WTC11 (cell line): ENCODE measurements around the gene WWOX.

Experiments
- AFF4 ChIP-seq: sonication (generic); formaldehyde crosslinking; IDR thresholded peaks from 2 replicates; pipeline ENCODE4 v1.8.1; 2023; ENCODE audit warnings: mild to moderate bottlenecking, missing genetic modification reagents, borderline replicate concordance
- CDX4 ChIP-seq: fragments of 250-450 bp; sonication (Bioruptor Pico); IDR thresholded peaks from 2 replicates; pipeline ENCODE4 v1.9.0; 2021; ENCODE audit warnings: moderate library complexity, mild to moderate bottlenecking, inconsistent platforms, borderline replicate concordance
- CREM ChIP-seq: sonication (generic); formaldehyde crosslinking; IDR thresholded peaks from 2 replicates; pipeline ENCODE4 v1.8.1; 2022; ENCODE audit warnings: mild to moderate bottlenecking, missing genetic modification reagents, moderate library complexity
- CTCF ChIP-seq: fragments of 200-600 bp; IDR thresholded peaks from 2 replicates; pipeline ENCODE4 v1.8.0; 2022; ENCODE audit warnings: antibody characterized with exemption
- FOXP1 ChIP-seq: sonication (generic); formaldehyde crosslinking; IDR thresholded peaks from 2 replicates; pipeline ENCODE4 v1.8.0; 2022; ENCODE audit warnings: missing genetic modification reagents, mild to moderate bottlenecking, moderate library complexity, borderline replicate concordance
- KAT7 ChIP-seq: sonication (generic); formaldehyde crosslinking; IDR thresholded peaks from 2 replicates; pipeline ENCODE4 v1.8.1; 2023; ENCODE audit warnings: missing genetic modification reagents, mild to moderate bottlenecking, borderline replicate concordance
- MAX ChIP-seq: sonication (generic); formaldehyde crosslinking; IDR thresholded peaks from 2 replicates; pipeline ENCODE4 v1.8.0; 2022; ENCODE audit warnings: mild to moderate bottlenecking, missing genetic modification reagents
- NR3C1 ChIP-seq: sonication (generic); formaldehyde crosslinking; conservative IDR thresholded peaks from 2 replicates; pipeline ENCODE4 v1.8.1; 2023; ENCODE audit warnings: low read depth, mild to moderate bottlenecking, missing genetic modification reagents
- RELA ChIP-seq: sonication (generic); formaldehyde crosslinking; IDR thresholded peaks from 2 replicates; pipeline ENCODE4 v1.8.1; 2022; ENCODE audit warnings: missing genetic modification reagents, mild to moderate bottlenecking, borderline replicate concordance
- SP1 ChIP-seq: sonication (generic); formaldehyde crosslinking; conservative IDR thresholded peaks from 2 replicates; pipeline ENCODE4 v1.8.1; 2022; ENCODE audit warnings: missing genetic modification reagents
- ZNF121 ChIP-seq: sonication (generic); formaldehyde crosslinking; IDR thresholded peaks from 2 replicates; pipeline ENCODE4 v1.8.0; 2023; ENCODE audit warnings: missing genetic modification reagents
- TF ChIP-seq, protein P1 (sequence below): sonication (generic); formaldehyde crosslinking; IDR thresholded peaks from 2 replicates; pipeline ENCODE4 v1.8.1; 2023; ENCODE audit warnings: mild to moderate bottlenecking, missing genetic modification reagents, moderate library complexity
- TF ChIP-seq, protein P2 (sequence below): sonication (generic); formaldehyde crosslinking; conservative IDR thresholded peaks from 2 replicates; pipeline ENCODE4 v1.8.1; 2023; ENCODE audit warnings: mild to moderate bottlenecking, low read depth, missing genetic modification reagents, moderate library complexity

DNA sequence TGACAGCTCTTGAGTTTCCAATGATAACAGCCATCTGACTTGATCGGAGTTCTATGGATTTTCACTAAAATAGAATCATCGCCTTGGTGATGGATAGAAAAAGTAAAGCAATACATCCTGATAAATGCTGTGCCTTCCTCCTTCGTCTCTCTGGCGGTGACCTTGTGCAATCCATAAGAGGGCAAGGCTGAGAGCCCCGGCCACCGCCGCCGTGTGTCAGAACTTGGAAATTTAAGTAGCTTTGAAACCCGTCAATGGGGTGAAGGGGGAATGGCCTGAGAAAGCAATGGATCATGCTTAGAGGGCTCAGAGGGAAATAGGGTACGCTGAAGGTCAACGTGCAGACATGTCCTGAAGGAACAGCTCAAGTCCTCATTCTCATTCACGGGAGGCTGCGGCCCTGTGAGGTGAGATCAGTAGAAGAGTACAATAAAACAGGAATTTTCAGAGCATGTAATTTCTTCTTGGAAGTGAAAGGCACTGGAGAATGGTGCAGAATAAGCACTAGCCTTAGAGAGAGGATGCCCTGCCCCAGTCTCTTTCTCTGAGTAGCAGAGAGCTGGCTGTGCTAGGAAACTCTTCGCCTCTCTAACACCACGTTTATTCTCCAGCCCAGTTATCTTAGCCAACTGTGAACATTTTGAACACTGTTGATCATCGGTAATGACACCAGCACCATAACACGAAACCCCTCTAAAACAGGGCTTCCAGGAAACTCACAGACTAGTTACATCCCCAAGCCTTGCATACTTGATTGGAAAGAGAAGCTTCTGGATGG, 573.5 kb downstream of the WWOX start:
- TF ChIP-seq MAX = no peak
- TF ChIP-seq, protein P1, sequence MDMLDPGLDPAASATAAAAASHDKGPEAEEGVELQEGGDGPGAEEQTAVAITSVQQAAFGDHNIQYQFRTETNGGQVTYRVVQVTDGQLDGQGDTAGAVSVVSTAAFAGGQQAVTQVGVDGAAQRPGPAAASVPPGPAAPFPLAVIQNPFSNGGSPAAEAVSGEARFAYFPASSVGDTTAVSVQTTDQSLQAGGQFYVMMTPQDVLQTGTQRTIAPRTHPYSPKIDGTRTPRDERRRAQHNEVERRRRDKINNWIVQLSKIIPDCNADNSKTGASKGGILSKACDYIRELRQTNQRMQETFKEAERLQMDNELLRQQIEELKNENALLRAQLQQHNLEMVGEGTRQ = no peak
- no peak for TF ChIP-seq ZNF121 (CRISPR knock-in tag)
- TF ChIP-seq CTCF = no peak
- no peak for TF ChIP-seq FOXP1 (CRISPR knock-in tag)
- TF ChIP-seq CDX4 = no peak
- no peak for TF ChIP-seq AFF4 (CRISPR knock-in tag)
- TF ChIP-seq NR3C1 = no peak
- TF ChIP-seq SP1 (CRISPR knock-in tag) = no peak
- TF ChIP-seq KAT7 = no peak
- TF ChIP-seq RELA (CRISPR knock-in tag) = no peak
- TF ChIP-seq CREM (CRISPR knock-in tag) = no peak
- TF ChIP-seq, protein P2, sequence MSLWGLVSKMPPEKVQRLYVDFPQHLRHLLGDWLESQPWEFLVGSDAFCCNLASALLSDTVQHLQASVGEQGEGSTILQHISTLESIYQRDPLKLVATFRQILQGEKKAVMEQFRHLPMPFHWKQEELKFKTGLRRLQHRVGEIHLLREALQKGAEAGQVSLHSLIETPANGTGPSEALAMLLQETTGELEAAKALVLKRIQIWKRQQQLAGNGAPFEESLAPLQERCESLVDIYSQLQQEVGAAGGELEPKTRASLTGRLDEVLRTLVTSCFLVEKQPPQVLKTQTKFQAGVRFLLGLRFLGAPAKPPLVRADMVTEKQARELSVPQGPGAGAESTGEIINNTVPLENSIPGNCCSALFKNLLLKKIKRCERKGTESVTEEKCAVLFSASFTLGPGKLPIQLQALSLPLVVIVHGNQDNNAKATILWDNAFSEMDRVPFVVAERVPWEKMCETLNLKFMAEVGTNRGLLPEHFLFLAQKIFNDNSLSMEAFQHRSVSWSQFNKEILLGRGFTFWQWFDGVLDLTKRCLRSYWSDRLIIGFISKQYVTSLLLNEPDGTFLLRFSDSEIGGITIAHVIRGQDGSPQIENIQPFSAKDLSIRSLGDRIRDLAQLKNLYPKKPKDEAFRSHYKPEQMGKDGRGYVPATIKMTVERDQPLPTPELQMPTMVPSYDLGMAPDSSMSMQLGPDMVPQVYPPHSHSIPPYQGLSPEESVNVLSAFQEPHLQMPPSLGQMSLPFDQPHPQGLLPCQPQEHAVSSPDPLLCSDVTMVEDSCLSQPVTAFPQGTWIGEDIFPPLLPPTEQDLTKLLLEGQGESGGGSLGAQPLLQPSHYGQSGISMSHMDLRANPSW = no peak
